H9 (cell line): ENCODE results near the gene PCYT1A. TPM values are rescaled to one million over a fixed set of nuclear protein-coding genes. Genes with fewer than 3 reads are reported as not detected.

Experiments used
- DNase-seq: peaks from one replicate; pipeline ENCODE4 v3.0.0-alpha.2; 2017
- H2AFZ ChIP-seq: one replicate; pipeline ENCODE4 v1.6.1; 2013; ENCODE audit warnings: mild to moderate bottlenecking, low read length, control low read depth, moderate library complexity
- H2AK5ac ChIP-seq: 2 replicates; pipeline ENCODE4 v1.6.1; 2013; ENCODE audit warnings: low read length, control low read depth, mixed read lengths; ENCODE audit not compliant: insufficient read length
- H2BK120ac ChIP-seq: one replicate; pipeline ENCODE4 v1.6.1; 2013; ENCODE audit warnings: low read depth, mild to moderate bottlenecking, low read length, control low read depth, inconsistent platforms; ENCODE audit not compliant: poor library complexity, severe bottlenecking
- H2BK12ac ChIP-seq: 2 replicates; pipeline ENCODE4 v1.6.1; 2013; ENCODE audit warnings: low read length, control low read depth, mixed read lengths, low read depth; ENCODE audit not compliant: insufficient read length
- H2BK15ac ChIP-seq: 2 replicates; pipeline ENCODE4 v1.6.1; 2013; ENCODE audit warnings: low read depth, low read length, control low read depth
- H2BK20ac ChIP-seq: one replicate; pipeline ENCODE4 v1.6.1; 2013; ENCODE audit warnings: low read depth, mild to moderate bottlenecking, low read length, control low read depth, inconsistent platforms; ENCODE audit not compliant: poor library complexity, severe bottlenecking
- H2BK5ac ChIP-seq: 2 replicates; pipeline ENCODE4 v1.6.1; 2013; ENCODE audit warnings: low read length, control low read depth, mixed read lengths; ENCODE audit not compliant: insufficient read length
- H3K14ac ChIP-seq: 2 replicates; pipeline ENCODE4 v1.6.1; 2013; ENCODE audit warnings: low read length, control low read depth; ENCODE audit not compliant: insufficient read depth
- H3K18ac ChIP-seq: 2 replicates; pipeline ENCODE4 v1.6.1; 2013; ENCODE audit warnings: low read depth, mild to moderate bottlenecking, mixed read lengths, low read length, control low read depth; ENCODE audit not compliant: insufficient read length
- H3K23ac ChIP-seq: 2 replicates; pipeline ENCODE4 v1.6.1; 2013; ENCODE audit warnings: low read length, control low read depth, mixed read lengths, low read depth; ENCODE audit not compliant: insufficient read length
- H3K23me2 ChIP-seq: 2 replicates; pipeline ENCODE4 v1.6.1; 2013; ENCODE audit warnings: low read depth, mild to moderate bottlenecking, mixed read lengths, low read length, control low read depth; ENCODE audit not compliant: insufficient read length, poor library complexity, severe bottlenecking
- H3K27ac ChIP-seq: 2 replicates; pipeline ENCODE4 v1.5.1; 2013; ENCODE audit warnings: low read length, control low read depth, mixed read lengths, low read depth; ENCODE audit not compliant: insufficient read length
- H3K27me3 ChIP-seq: 2 replicates; pipeline ENCODE4 v1.6.1; 2013; ENCODE audit warnings: low read length, control low read depth, inconsistent platforms; ENCODE audit not compliant: insufficient read depth
- H3K4ac ChIP-seq: 2 replicates; pipeline ENCODE4 v1.6.1; 2013; ENCODE audit warnings: low read depth, mild to moderate bottlenecking, control low read depth, inconsistent platforms, low read length, moderate library complexity
- H3K4me1 ChIP-seq: 2 replicates; pipeline ENCODE4 v1.6.1; 2013; ENCODE audit warnings: low read length, control low read depth, inconsistent platforms; ENCODE audit not compliant: insufficient read depth
- H3K4me2 ChIP-seq: 2 replicates; pipeline ENCODE4 v1.6.1; 2013; ENCODE audit warnings: low read length, control low read depth, mixed read lengths; ENCODE audit not compliant: insufficient read length, insufficient read depth
- H3K56ac ChIP-seq: 2 replicates; pipeline ENCODE4 v1.6.1; 2013; ENCODE audit warnings: low read depth, mild to moderate bottlenecking, mixed read lengths, low read length, control low read depth; ENCODE audit not compliant: insufficient read length
- H3K79me1 ChIP-seq: 2 replicates; pipeline ENCODE4 v1.6.1; 2013; ENCODE audit warnings: low read depth, mild to moderate bottlenecking, moderate library complexity, low read length, control low read depth, inconsistent platforms; ENCODE audit not compliant: insufficient read depth, poor library complexity, severe bottlenecking
- H3K79me2 ChIP-seq: 2 replicates; pipeline ENCODE4 v1.6.1; 2013; ENCODE audit warnings: low read length, control low read depth, inconsistent platforms; ENCODE audit not compliant: insufficient read depth
- H3K9ac ChIP-seq: 2 replicates; pipeline ENCODE4 v1.6.1; 2013; ENCODE audit warnings: low read length, control low read depth, mixed read lengths; ENCODE audit not compliant: insufficient read length; ENCODE audit errors: extremely low read depth
- H3K9me3 ChIP-seq: one replicate; pipeline ENCODE4 v1.6.1; 2013; ENCODE audit warnings: low read depth, low read length, inconsistent platforms; ENCODE audit not compliant: control insufficient read depth
- H3T11ph ChIP-seq: one replicate; pipeline ENCODE4 v1.6.1; 2013; ENCODE audit warnings: mild to moderate bottlenecking, low read length, control low read depth, inconsistent platforms
- H4K20me1 ChIP-seq: one replicate; pipeline ENCODE4 v1.6.1; 2013; ENCODE audit not compliant: control insufficient read depth, insufficient read length, insufficient read depth
- H4K5ac ChIP-seq: 2 replicates; pipeline ENCODE4 v1.6.1; 2013; ENCODE audit warnings: low read depth, mild to moderate bottlenecking, mixed read lengths, low read length, control low read depth; ENCODE audit not compliant: insufficient read length
- H4K8ac ChIP-seq: replicated peaks from 2 replicates; pipeline ENCODE4 v1.6.1; 2013; ENCODE audit warnings: low read length, control low read depth, mixed read lengths, low read depth; ENCODE audit not compliant: insufficient read length
- H4K91ac ChIP-seq: 2 replicates; pipeline ENCODE4 v1.6.1; 2013; ENCODE audit warnings: low read depth, mild to moderate bottlenecking, moderate library complexity, mixed read lengths, low read length, control low read depth; ENCODE audit not compliant: insufficient read length
- H3K27ac Mint-ChIP-seq, 3 experiments: 2 replicates in 2 of 3; 3 replicates in 1 of 3; pipeline ENCODE4 v1.8.0; 2020 to 2021; ENCODE audit warnings: mixed read lengths in 3 of 3, mild to moderate bottlenecking in 1 of 3, moderate library complexity in 1 of 3
- H3K27me3 Mint-ChIP-seq: 2 replicates; pipeline ENCODE4 v1.8.0; 2021; ENCODE audit warnings: low read depth, mild to moderate bottlenecking, moderate library complexity, mixed read lengths
- H3K36me3 Mint-ChIP-seq, 3 experiments: 2 replicates in 2 of 3; 3 replicates in 1 of 3; pipeline ENCODE4 v1.8.0; 2020 to 2021; ENCODE audit warnings: low read depth in 3 of 3, mixed read lengths in 3 of 3; ENCODE audit not compliant: insufficient read depth in 1 of 3
- H3K4me1 Mint-ChIP-seq, 2 experiments: 2 replicates each; pipeline ENCODE4 v1.8.0; 2020; ENCODE audit warnings: mixed read lengths in 2 of 2
- H3K4me3 Mint-ChIP-seq, 2 experiments: 2 replicates in 1 of 2; 3 replicates in 1 of 2; pipeline ENCODE4 v1.8.0; 2020 to 2021; ENCODE audit warnings: mild to moderate bottlenecking in 2 of 2, mixed read lengths in 2 of 2, moderate library complexity in 1 of 2
- H3K9me3 Mint-ChIP-seq, 2 experiments: 2 replicates in 1 of 2; 3 replicates in 1 of 2; pipeline ENCODE4 v1.8.0; 2020; ENCODE audit warnings: mild to moderate bottlenecking in 2 of 2, mixed read lengths in 2 of 2, moderate library complexity in 1 of 2
- CTCF ChIP-seq: fragments of 200-600 bp; sonication (generic); conservative IDR thresholded peaks from 3 replicates; pipeline ENCODE4 v1.8.0; 2021; ENCODE audit warnings: antibody characterized with exemption, mild to moderate bottlenecking
- WGBS: extraction: QIAGEN DNeasy Blood & Tissue Kit; methylation state at CpG from one replicate; pipeline ENCODE4 v1.1.7; 2013; ENCODE audit warnings: missing lambda C conversion rate, low lambda C conversion rate, mixed read lengths; ENCODE audit not compliant: insufficient read length; ENCODE audit errors: extremely low coverage; 5-methylcytosine and 5-hydroxymethylcytosine counted together
- total RNA-seq: library from RNA; stranded (reverse); gene quantifications from 2 replicates; pipeline ENCODE4 v1.2.1, GENCODE V29; 2021

The PCYT1A gene
- total RNA-seq, 1 experiment from 2014 or later: 31.6 TPM

- Histone ChIP-seq H3K79me2 (no peaks in the 10 kb centered on the region), H3T11ph (no peak overlapping the region), H2BK5ac (no peak overlapping the region), H3K4me1 (no peaks in the 10 kb centered on the region; the same call in 1 of the 2 replicates), H3K79me1 (no peaks in the 10 kb centered on the region), H4K91ac (no peak overlapping the region), H3K14ac (no peak overlapping the region), H2BK12ac (no peak overlapping the region), H2BK20ac (no peak overlapping the region), H3K56ac (no peak overlapping the region), H3K4ac (no peak overlapping the region), H3K9me3 (no peaks in the 10 kb centered on the region), H2AFZ (no peak overlapping the region), H2AK5ac (no peak overlapping the region), H3K27me3 (no peaks in the 10 kb centered on the region), H4K8ac (no peak overlapping the region), H2BK120ac (no peak overlapping the region), H3K27ac (no peak overlapping the region), H2BK15ac (no peak overlapping the region), H4K5ac (no peak overlapping the region), H3K9ac (no peak overlapping the region), H3K4me2 (no peak overlapping the region), H3K18ac (peak overlapping the region; percentile 57), H3K23me2 (no peaks in the 10 kb centered on the region), H3K23ac (no peak overlapping the region), H4K20me1 (no peaks in the 10 kb centered on the region)
- Mint-ChIP-seq H3K27me3 (no peaks in the 10 kb centered on the region), H3K36me3 (no peaks in the 10 kb centered on the region), H3K27ac (peak overlapping the region in 1 of 3 experiments; percentile 16; a peak in 1 of 7 replicates), H3K9me3 (no peaks in the 10 kb centered on the region), H3K4me1 (peaks cover 23 to 25% of the 10 kb centered on the region in 2 experiments), H3K4me3 (no peak overlapping the region)
- TF ChIP-seq CTCF: no peak
- DNase-seq: no peak
- WGBS: no CpG with 5 or more reads among the region's 10 CpGs
Measured at GRCh38 chr3:196181127-196181546, 106.4 kb downstream of the PCYT1A start.
